A549 (cell line): ENCODE results near the gene TMEM247. TPM values are rescaled to one million over a fixed set of nuclear protein-coding genes. Genes with fewer than 3 reads are reported as not detected.
A peak's percentile ranks its signal among the peaks of the same experiment; 100 is the strongest.

Experiments used
- ATAC-seq, 2 experiments: fragments of 200-7000 bp in 1 of 2; fragments of >200 bp in 1 of 2; cut with Nextera tagmentation in 1 of 2; cut with Tn5 transposase in 1 of 2; 3 replicates each; pipeline versions ENCODE4 v1.8.0 to v1.9.1; 2018 to 2020; ENCODE audit warnings: mild to moderate bottlenecking in 1 of 2, moderate library complexity in 1 of 2
- CTCF ChIA-PET: fragments of 300-600 bp; sonication (Branson Sonifier 250); formaldehyde crosslinking; extraction: SDS; loops from one replicate; lab custom pipeline; 2021; ENCODE audit warnings: antibody characterized with exemption, inconsistent platforms; lab: Yijun Ruan, JAX
- POLR2A ChIA-PET: fragments of 350-600 bp; formaldehyde crosslinking; extraction: SDS; loops from one replicate; lab custom pipeline; 2021; ENCODE audit warnings: antibody characterized with exemption, inconsistent platforms; lab: Yijun Ruan, JAX
- DNase-seq, 2 experiments: peaks; one replicate each; pipeline versions ENCODE4 v3.0.0 to v3.0.0-alpha.2; 2011 to 2016; ENCODE audit warnings: low read depth in 1 of 2, low spot score in 1 of 2
- FAIRE-seq: peaks from 2 replicates; lab custom pipeline; 2011; peaks lifted over from hg19 to GRCh38; lab: Jason Lieb, UNC
- H3K27ac ChIP-seq, 2 experiments: fragments of >200 bp; sonication (Bioruptor Twin); formaldehyde crosslinking; 3 replicates each; pipeline ENCODE4 v1.5.1; 2016 to 2017
- H3K4me1 ChIP-seq: fragments of >200 bp; sonication (Bioruptor Twin); formaldehyde crosslinking; 3 replicates; pipeline ENCODE4 v1.6.1; 2016
- H3K4me2 ChIP-seq: fragments of >200 bp; sonication (Bioruptor Twin); formaldehyde crosslinking; 3 replicates; pipeline ENCODE4 v1.6.1; 2016
- H3K4me3 ChIP-seq: fragments of >200 bp; sonication (Bioruptor Twin); formaldehyde crosslinking; 3 replicates; pipeline ENCODE4 v1.5.1; 2016
- H3K9me3 ChIP-seq: fragments of >200 bp; sonication (Bioruptor Twin); formaldehyde crosslinking; 3 replicates; pipeline ENCODE4 v1.6.1; 2016
- CBX2 ChIP-seq: fragments of 200-600 bp; sonication (generic); IDR thresholded peaks from 2 replicates; pipeline ENCODE4 v1.6.1; 2016; ENCODE audit warnings: low read depth, mild to moderate bottlenecking, borderline replicate concordance
- EHF ChIP-seq: fragments of 250-450 bp; sonication (Bioruptor Pico); IDR thresholded peaks from 2 replicates; pipeline ENCODE4 v1.5.0; 2020; ENCODE audit warnings: mild to moderate bottlenecking
- ESRRA ChIP-seq: fragments of 150-350 bp; IDR thresholded peaks from 2 replicates; pipeline ENCODE4 v1.6.1; 2014; ENCODE audit warnings: mild to moderate bottlenecking, low read length, borderline replicate concordance
- FOXS1 ChIP-seq: fragments of 250-450 bp; sonication (Bioruptor Pico); IDR thresholded peaks from 2 replicates; pipeline ENCODE4 v1.5.0; 2020; ENCODE audit warnings: mild to moderate bottlenecking, moderate library complexity
- HES2 ChIP-seq: fragments of >200 bp; sonication (Bioruptor Twin); formaldehyde crosslinking; IDR thresholded peaks from 2 replicates; pipeline ENCODE4 v1.6.1; 2016
- HEYL ChIP-seq: fragments of 250-450 bp; sonication (Bioruptor Pico); IDR thresholded peaks from 2 replicates; pipeline ENCODE4 v1.8.0; 2021; ENCODE audit warnings: mild to moderate bottlenecking, moderate library complexity
- HOXA7 ChIP-seq: fragments of 250-450 bp; sonication (Bioruptor Pico); IDR thresholded peaks from 2 replicates; pipeline ENCODE4 v1.5.0; 2020; ENCODE audit warnings: mild to moderate bottlenecking, moderate library complexity
- HOXB13 ChIP-seq: fragments of 250-450 bp; sonication (Bioruptor Pico); IDR thresholded peaks from 2 replicates; pipeline ENCODE4 v1.5.0; 2020; ENCODE audit warnings: low read depth, mild to moderate bottlenecking, moderate library complexity
- JUNB ChIP-seq: fragments of >200 bp; sonication (Bioruptor Twin); formaldehyde crosslinking; IDR thresholded peaks from 2 replicates; pipeline ENCODE4 v1.6.1; 2016
- KDM5A ChIP-seq: fragments of 200-600 bp; sonication (generic); IDR thresholded peaks from 2 replicates; pipeline ENCODE4 v1.6.1; 2016; ENCODE audit warnings: antibody characterized with exemption, mild to moderate bottlenecking
- MAFK ChIP-seq: fragments of 450-650 bp; IDR thresholded peaks from 2 replicates; pipeline ENCODE4 v1.6.1; 2014; ENCODE audit not compliant: partially characterized antibody
- NPAS2 ChIP-seq: fragments of 250-450 bp; sonication (Bioruptor Pico); IDR thresholded peaks from 2 replicates; pipeline ENCODE4 v1.8.0; 2022; ENCODE audit warnings: mild to moderate bottlenecking, moderate library complexity, borderline replicate concordance
- PHF8 ChIP-seq: fragments of 200-600 bp; sonication (generic); IDR thresholded peaks from 2 replicates; pipeline ENCODE4 v1.6.1; 2016; ENCODE audit warnings: low read depth, mild to moderate bottlenecking, antibody characterized with exemption, moderate library complexity, borderline replicate concordance
- POLR2A ChIP-seq: IDR thresholded peaks from 2 replicates; pipeline ENCODE4 v1.6.1; 2012; ENCODE audit warnings: mild to moderate bottlenecking, low read length
- POLR2AphosphoS2 ChIP-seq: conservative IDR thresholded peaks from 2 replicates; pipeline ENCODE4 v1.6.1; 2012; ENCODE audit warnings: low read length, improper control_type of control experiment, inconsistent platforms
- RARB ChIP-seq: fragments of 250-450 bp; sonication (Bioruptor Pico); IDR thresholded peaks from 2 replicates; pipeline ENCODE4 v1.8.0; 2021; ENCODE audit warnings: mild to moderate bottlenecking, moderate library complexity
- REST ChIP-seq: fragments of 200-600 bp; sonication (generic); IDR thresholded peaks from 2 replicates; pipeline ENCODE4 v1.6.1; 2016; ENCODE audit warnings: antibody characterized with exemption, mild to moderate bottlenecking, moderate library complexity
- RFX5 ChIP-seq: fragments of 450-650 bp; IDR thresholded peaks from 2 replicates; pipeline ENCODE4 v1.7.1; 2014; ENCODE audit warnings: antibody characterized with exemption, mild to moderate bottlenecking, moderate library complexity
- TFCP2L1 ChIP-seq: fragments of 250-450 bp; sonication (Bioruptor Pico); IDR thresholded peaks from 2 replicates; pipeline ENCODE4 v1.5.0; 2021; ENCODE audit warnings: mild to moderate bottlenecking
- TP53 ChIP-seq: fragments of 250-450 bp; sonication (Bioruptor Pico); IDR thresholded peaks from 2 replicates; pipeline ENCODE4 v1.5.0; 2021; ENCODE audit warnings: mild to moderate bottlenecking, moderate library complexity
- USF2 ChIP-seq: fragments of 450-650 bp; IDR thresholded peaks from 2 replicates; pipeline ENCODE4 v1.6.1; 2014; ENCODE audit warnings: antibody characterized with exemption
- ZNF302 ChIP-seq: fragments of 250-450 bp; sonication (Bioruptor Pico); IDR thresholded peaks from 2 replicates; pipeline ENCODE4 v1.9.0; 2021; ENCODE audit warnings: inconsistent platforms, mild to moderate bottlenecking, moderate library complexity
- WGBS: methylation state at CpG from one replicate; pipeline ENCODE4 v1.1.6; 2017; ENCODE audit errors: missing lambda C conversion rate; 5-methylcytosine and 5-hydroxymethylcytosine counted together
- polyA plus RNA-seq, 4 experiments: library from polyadenylated mRNA; depleted of rRNA in 3 of 4; stranded (reverse); fragments of >200 nt; fragmentation: RNase III in 1 of 4; extraction: RNeasy Plus Mini Kit Qiagen cat#74134 plus additional on column Dnase treatment in 1 of 4; gene quantifications; 2 replicates in 3 of 4; 3 replicates in 1 of 4; pipeline ENCODE4 v1.2.3, GENCODE V29; 2011 to 2017
- TF ChIP-seq, protein P1 (sequence below): IDR thresholded peaks from 2 replicates; pipeline ENCODE4 v1.6.1; 2012
- TF ChIP-seq, protein P2 (sequence below): fragments of 250-450 bp; sonication (Bioruptor Pico); IDR thresholded peaks from 2 replicates; pipeline ENCODE4 v1.5.0; 2020; ENCODE audit warnings: low read depth, mild to moderate bottlenecking, moderate library complexity

TMEM247 gene
- polyA plus RNA-seq, 2 of the 4 experiments (the other 2 are of a cell fraction), result not detected

DNA sequence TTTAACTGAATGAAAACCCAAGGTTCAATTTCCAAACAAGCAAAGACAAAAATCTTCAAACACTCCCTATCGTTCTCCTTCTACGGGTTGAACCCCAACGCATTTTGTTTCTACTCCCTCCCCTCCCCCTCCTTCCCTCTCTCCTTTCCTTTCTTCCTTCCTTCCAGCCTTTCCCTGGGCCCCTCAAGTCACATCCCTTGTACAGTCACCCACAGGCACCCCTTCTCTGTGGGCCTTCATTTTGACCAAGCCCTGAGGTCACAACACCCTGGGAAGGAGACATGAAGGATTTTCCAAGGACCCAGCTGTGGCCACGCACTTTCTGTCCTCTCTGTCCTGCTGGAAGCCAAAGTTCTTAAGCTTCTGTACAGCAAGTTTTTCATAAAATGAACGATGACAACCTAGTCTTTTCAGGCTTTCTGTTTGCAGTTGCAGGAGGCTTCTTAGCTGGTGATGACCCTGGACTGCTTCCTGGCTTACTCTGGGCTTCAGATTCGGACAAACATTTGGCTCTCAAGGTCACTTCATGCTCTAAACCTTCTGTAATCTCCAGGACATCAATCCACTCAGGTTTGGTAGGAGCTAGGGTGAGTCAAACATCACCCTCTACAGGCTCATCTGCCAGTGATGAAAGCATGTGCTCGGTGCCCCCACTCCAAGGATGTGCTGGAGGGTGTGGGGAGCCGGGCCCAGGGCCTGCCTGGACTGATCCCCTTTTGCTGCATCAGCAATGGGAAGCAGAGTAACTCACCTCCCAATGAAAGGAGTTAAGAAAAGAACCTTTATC is 25.5 kb downstream of the TMEM247 start:
- peak; percentile 45 for TF ChIP-seq MAFK
- TF ChIP-seq KDM5A, result no peak
- no peak for FAIRE-seq
- peaks cover 5% of the 10 kb centered on the region; the same call in 2 of the 3 replicates for H3K4me1 ChIP-seq
- ChIA-PET CTCF (no interaction called here), POLR2A (no interaction called here)
- no peak for DNase-seq
- H3K4me2 ChIP-seq, result no peak overlapping the region
- no peak overlapping the region for H3K4me3 ChIP-seq
- 72% methylated on average over 8 of the region's 8 CpGs for WGBS
- no peak for ATAC-seq
- no peak overlapping the region for H3K27ac ChIP-seq
- no peaks in the 10 kb centered on the region for H3K9me3 ChIP-seq

DNA sequence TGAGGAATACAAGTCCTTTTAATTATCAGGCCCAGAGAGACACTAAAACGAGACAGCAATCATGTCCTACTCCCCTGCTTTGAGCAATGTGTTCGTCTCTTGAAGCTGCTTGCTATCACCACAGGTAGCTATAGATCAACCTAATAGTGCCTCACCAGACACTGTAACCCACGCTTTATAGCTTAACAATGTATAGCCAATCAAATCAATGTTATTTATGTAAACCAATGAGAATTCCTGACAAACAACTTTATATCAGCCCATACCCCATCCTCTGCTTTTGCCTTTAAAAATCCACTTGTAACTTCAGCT is 26.1 kb downstream of the TMEM247 start:
- Histone ChIP-seq H3K4me1 (peaks cover 4% of the 10 kb centered on the region; the same call in 2 of the 3 replicates), H3K27ac (no peak overlapping the region), H3K4me2 (no peak overlapping the region), H3K4me3 (no peak overlapping the region), H3K9me3 (no peaks in the 10 kb centered on the region)
- no peak for DNase-seq
- ChIA-PET CTCF (interaction anchor here (1.6 kb wide), 1 partner anchor 33 kb away, joined by 4 read pairs; no protein-coding TSS in a partner anchor), POLR2A (no interaction called here)
- WGBS, result 83% methylated on average over 3 of the region's 3 CpGs
- FAIRE-seq, result no peak
- TF ChIP-seq FOXS1, result no peak
- no peak for TF ChIP-seq PHF8
- TF ChIP-seq USF2, result no peak
- TF ChIP-seq TFCP2L1 (CRISPR knock-in tag), result no peak
- no peak for TF ChIP-seq POLR2A
- no peak for TF ChIP-seq RARB
- TF ChIP-seq ZNF302 (CRISPR knock-in tag), result no peak
- no peak for TF ChIP-seq REST
- TF ChIP-seq, protein P1, sequence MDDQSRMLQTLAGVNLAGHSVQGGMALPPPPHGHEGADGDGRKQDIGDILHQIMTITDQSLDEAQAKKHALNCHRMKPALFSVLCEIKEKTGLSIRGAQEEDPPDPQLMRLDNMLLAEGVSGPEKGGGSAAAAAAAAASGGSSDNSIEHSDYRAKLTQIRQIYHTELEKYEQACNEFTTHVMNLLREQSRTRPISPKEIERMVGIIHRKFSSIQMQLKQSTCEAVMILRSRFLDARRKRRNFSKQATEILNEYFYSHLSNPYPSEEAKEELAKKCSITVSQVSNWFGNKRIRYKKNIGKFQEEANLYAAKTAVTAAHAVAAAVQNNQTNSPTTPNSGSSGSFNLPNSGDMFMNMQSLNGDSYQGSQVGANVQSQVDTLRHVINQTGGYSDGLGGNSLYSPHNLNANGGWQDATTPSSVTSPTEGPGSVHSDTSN, result no peak
- no peak for TF ChIP-seq HEYL (CRISPR knock-in tag)
- no peak for TF ChIP-seq HOXA7 (CRISPR knock-in tag)
- TF ChIP-seq HES2, result no peak
- no peak for TF ChIP-seq ESRRA
- TF ChIP-seq, all 56 proteins: peak for 0
- ATAC-seq, result no peak

GRCh38 chr2:46506131-46506706 is 26.9 kb downstream of the TMEM247 start:
- POLR2A ChIA-PET, result no interaction called here
- no peak overlapping the region for H3K27ac ChIP-seq
- H3K4me1 ChIP-seq, result no peaks in the 10 kb centered on the region
- CTCF ChIA-PET, result interaction anchor here (0.7 to 1.6 kb wide), 4 partner anchors 10 to 63 kb away, joined by 3 to 4 read pairs (median 3); no protein-coding TSS in a partner anchor
- ATAC-seq (no peak), DNase-seq (no peak), FAIRE-seq (no peak)
- no peaks in the 10 kb centered on the region for H3K9me3 ChIP-seq
- H3K4me2 ChIP-seq, result no peak overlapping the region
- no peak overlapping the region for H3K4me3 ChIP-seq
- WGBS, result 69% methylated on average over 6 of the region's 6 CpGs
- TF ChIP-seq TP53 (CRISPR knock-in tag) (no peak), CBX2 (no peak), EHF (no peak), TFCP2L1 (CRISPR knock-in tag) (no peak), RFX5 (no peak), HOXA7 (CRISPR knock-in tag) (no peak), POLR2AphosphoS2 (no peak), NPAS2 (CRISPR knock-in tag) (no peak), USF2 (no peak), HOXB13 (no peak), JUNB (no peak)
- TF ChIP-seq, protein P2, sequence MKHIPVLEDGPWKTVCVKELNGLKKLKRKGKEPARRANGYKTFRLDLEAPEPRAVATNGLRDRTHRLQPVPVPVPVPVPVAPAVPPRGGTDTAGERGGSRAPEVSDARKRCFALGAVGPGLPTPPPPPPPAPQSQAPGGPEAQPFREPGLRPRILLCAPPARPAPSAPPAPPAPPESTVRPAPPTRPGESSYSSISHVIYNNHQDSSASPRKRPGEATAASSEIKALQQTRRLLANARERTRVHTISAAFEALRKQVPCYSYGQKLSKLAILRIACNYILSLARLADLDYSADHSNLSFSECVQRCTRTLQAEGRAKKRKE (CRISPR knock-in tag), result no peak
